Lower leg skin (tissue), 4 donors: Measurements from ENCODE around the gene PPM1M. TPM values are rescaled to one million over a fixed set of nuclear protein-coding genes. Genes with fewer than 3 reads are reported as not detected.

Source experiments
- DNase-seq, 2 donors: peaks; one replicate each; pipeline ENCODE4 v3.0.0-alpha.2; 2019; ENCODE audit warnings: low spot score in 2 of 2
- H3K4me3 ChIP-seq: fragments of 200-600 bp; sonication (generic); 2 replicates; pipeline ENCODE4 v1.5.1; 2017; ENCODE audit warnings: mild to moderate bottlenecking, low read depth; ENCODE audit not compliant: poor library complexity, severe bottlenecking
- CTCF ChIP-seq, 3 donors: fragments of 450-650 bp; IDR thresholded peaks; one replicate each; pipeline ENCODE4 v1.5.1; 2016; ENCODE audit warnings: antibody characterized with exemption in 3 of 3, mild to moderate bottlenecking in 3 of 3, moderate library complexity in 2 of 3
- POLR2A ChIP-seq, 2 donors: fragments of 450-650 bp; IDR thresholded peaks; one replicate each; pipeline ENCODE4 v1.6.1; 2016 to 2017; ENCODE audit warnings: antibody characterized with exemption in 2 of 2, mild to moderate bottlenecking in 1 of 2, moderate library complexity in 1 of 2
- WGBS, 2 donors: methylation state at CpG; one replicate each; pipeline ENCODE4 v1.1.5; 2018; 5-methylcytosine and 5-hydroxymethylcytosine counted together
- intact Hi-C: fragments of 100-400 bp; cut with DNase I; formaldehyde crosslinking; loops from one replicate; pipeline ENCODE4 v1.15.0; 2023; ENCODE audit warnings: low total_unique reads
- total RNA-seq, 4 donors: library from RNA; depleted of rRNA; stranded (reverse); fragments of >200 nt; gene quantifications; one replicate each; pipeline ENCODE4 v1.1.0, GENCODE V29; 2016

The PPM1M gene
- total RNA-seq, 4 donors from 2014 or later, result 10.4 to 28.6 (median 14.0) TPM

- intact Hi-C loops, result loop anchor here (10.0 kb wide), 1 partner anchor 55 kb away; the partner anchor contains the start of gene TWF2
These were observed 43.8 kb downstream of the PPM1M start for GRCh38 chr3:52289338-52289746.

GRCh38 chr3:52289747-52290595, 44.4 kb downstream of the PPM1M start:
- TF ChIP-seq POLR2A (IDR thresholded peaks at IDR 0.05), result no peak
- no peak for TF ChIP-seq CTCF (IDR thresholded peaks at IDR 0.05)
- 86 to 89% methylated on average over 7 to 15 of the region's 15 CpGs for WGBS, 2 donors
- no peak for DNase-seq

More at GRCh38 chr3:52289338-52289746, 43.8 kb downstream of the PPM1M start:
- TF ChIP-seq POLR2A (IDR thresholded peaks at IDR 0.05), result no peak
- no peak for TF ChIP-seq CTCF (IDR thresholded peaks at IDR 0.05)
- no peak for DNase-seq
- no peak overlapping the region for H3K4me3 ChIP-seq
- WGBS, 2 donors, result 100% methylated on average over 1 of the region's 1 CpG

GRCh38 chr3:52290596-52291507, 45.3 kb downstream of the PPM1M start:
- intact Hi-C loops, result no loop called here
- no peak for DNase-seq
- H3K4me3 ChIP-seq, result no peak overlapping the region
- no peak for TF ChIP-seq CTCF (IDR thresholded peaks at IDR 0.05)
- TF ChIP-seq POLR2A (IDR thresholded peaks at IDR 0.05), result no peak
- 91% methylated on average over 20 to 23 of the region's 23 CpGs for WGBS, 2 donors

More at GRCh38 chr3:52289747-52290595, 44.4 kb downstream of the PPM1M start:
- intact Hi-C loops, result loop anchor here (10.0 kb wide), 1 partner anchor 55 kb away; the partner anchor contains the start of gene TWF2
- no peak overlapping the region for H3K4me3 ChIP-seq

- TF ChIP-seq POLR2A (IDR thresholded peaks at IDR 0.05), result no peak
- TF ChIP-seq CTCF (IDR thresholded peaks at IDR 0.05), result no peak
- H3K4me3 ChIP-seq, result no peak overlapping the region
- 82 to 83% methylated on average over 4 to 5 of the region's 7 CpGs for WGBS, 2 donors
- no peak for DNase-seq
- intact Hi-C loops, result no loop called here
These were observed 46.1 kb downstream of the PPM1M start for GRCh38 chr3:52291508-52292181.

- no peak for DNase-seq
- intact Hi-C loops, result no loop called here
- WGBS, 2 donors, result 92 to 94% methylated on average over 16 to 20 of the region's 20 CpGs
- TF ChIP-seq CTCF (IDR thresholded peaks at IDR 0.05) (no peak), POLR2A (IDR thresholded peaks at IDR 0.05) (no peak)
- H3K4me3 ChIP-seq, result no peak overlapping the region
These were observed 46.9 kb downstream of the PPM1M start for GRCh38 chr3:52292247-52293065.
